ENCODE data around the gene PLPP6.

PLPP6 gene

GRCh38 chr9:4700932-4701331 is 38.8 kb downstream of the PLPP6 start:
- no peak for FAIRE-seq

DNA sequence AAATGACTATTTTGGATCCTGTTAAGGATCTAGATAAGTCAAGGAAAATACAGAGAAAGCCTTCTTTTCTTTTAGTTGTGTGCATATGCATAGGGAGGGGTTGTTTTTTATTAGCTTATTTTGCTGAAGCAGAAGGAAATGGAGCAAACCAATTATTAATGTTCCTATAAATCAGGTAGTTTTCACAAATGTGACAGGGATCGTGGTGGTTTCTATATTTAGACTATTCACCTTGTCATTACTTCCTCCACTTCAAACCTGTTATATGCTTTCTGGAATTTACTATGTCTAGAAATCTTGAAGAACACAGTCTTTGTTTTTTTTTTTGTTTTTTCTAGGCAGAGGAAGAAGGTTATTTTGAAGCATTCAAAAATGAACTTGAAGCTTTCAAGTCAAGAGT is 39.4 kb downstream of the PLPP6 start:
- FAIRE-seq, result no peak

DNA sequence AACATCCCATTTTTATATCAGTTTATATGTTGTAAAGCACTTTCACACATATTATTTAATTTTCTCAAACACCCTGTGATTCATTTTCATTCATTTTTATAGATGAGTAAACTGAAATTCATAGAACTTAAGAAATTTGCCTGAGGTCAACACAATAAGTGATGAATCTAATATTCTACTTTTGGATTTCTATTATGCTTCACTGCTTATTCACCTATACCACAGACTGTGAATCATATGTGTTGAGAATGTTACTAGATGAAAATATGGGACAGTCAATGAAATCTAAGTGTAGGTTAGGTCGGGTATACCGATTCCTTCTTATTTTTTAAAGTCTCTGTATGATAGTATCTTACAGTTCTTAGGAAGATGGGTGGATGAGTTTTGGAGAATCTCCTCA is 42.0 kb downstream of the PLPP6 start:
- FAIRE-seq, result no peak

DNA sequence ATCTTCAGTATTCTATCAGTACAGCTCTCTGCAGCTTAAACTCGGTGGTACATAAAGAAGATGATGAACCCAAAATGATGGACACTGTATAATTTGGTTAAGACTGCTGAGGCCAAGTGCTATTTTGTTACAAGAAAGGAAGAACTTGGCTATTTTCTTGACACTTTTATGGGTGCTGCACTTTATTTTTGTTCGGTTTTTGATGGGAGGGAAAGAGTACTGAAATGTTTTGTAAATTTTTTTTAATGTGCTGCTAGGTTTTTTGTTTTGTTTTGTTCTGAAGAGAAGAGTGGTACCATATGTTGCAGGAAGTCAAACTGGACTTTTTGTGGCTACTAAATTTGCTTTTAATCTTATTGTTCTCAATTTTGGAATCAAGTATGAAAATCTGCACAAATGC is 43.9 kb downstream of the PLPP6 start:
- FAIRE-seq, result no peak

GRCh38 chr9:4706971-4707622 is 45.0 kb downstream of the PLPP6 start:
- FAIRE-seq, result no peak

DNA sequence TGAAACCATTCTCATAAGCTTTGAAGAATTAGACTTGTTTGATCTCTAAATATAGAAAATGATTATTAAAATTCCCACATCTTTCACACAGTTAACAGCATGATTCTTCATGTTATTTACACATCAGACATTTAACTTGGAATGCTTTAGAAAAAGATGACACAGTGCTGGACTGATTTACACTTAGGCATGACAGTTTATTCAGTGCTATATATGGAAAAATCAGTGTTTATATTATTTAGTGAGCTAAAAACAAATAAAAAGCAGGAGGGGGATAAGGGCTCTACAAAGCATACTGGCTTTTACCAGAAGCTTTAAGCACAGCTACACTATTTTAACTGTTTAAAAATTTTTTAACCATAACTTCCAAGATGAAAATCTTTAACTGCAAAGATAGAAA is 47.3 kb downstream of the PLPP6 start:
- no peak for FAIRE-seq

- FAIRE-seq, result no peak
Observed at GRCh38 chr9:4713849-4714248, 51.8 kb downstream of the PLPP6 start.

DNA sequence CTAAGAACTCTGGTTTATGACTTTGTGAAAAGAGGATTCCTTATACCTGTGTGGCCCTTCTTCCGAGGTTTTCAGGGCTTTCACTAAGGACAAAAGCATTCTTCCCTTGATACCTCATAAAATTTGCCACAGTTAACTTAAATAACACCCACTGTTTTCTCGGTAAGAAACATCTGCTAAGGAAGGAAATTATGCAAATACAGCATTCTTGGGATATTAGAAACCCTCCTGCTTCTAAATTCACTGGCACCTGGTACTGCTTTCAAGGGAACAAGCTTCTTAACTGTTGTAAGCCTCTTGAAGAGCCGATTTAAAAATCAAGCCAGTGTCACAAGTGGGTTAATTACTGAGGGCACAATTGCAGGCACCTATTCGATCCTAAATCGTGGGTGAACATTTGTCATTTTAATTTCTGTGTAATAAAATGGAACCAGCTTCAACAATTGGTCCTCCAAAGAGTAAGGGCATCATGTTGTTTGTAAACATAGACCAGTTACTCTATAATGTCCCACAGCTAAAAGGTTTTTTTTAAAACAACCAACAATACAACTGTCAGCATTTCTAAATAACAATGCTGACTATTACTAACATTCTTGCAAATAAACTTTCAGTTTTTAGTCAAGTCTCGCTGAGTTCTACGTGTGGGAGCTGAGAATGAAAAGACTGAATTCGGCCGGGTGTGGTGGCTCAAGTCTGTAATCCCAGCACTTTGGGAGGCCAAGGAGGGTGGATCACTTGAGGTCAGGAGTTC is 52.3 kb downstream of the PLPP6 start:
- FAIRE-seq, result no peak
